ENCODE data around the gene DCLK1. TPM values are rescaled to one million over a fixed set of nuclear protein-coding genes. Genes with fewer than 3 reads are reported as not detected.

The DCLK1 gene
- total RNA-seq, 1 experiment from 2014 or later: not detected

GRCh38 chr13:35744566-35745178 is 386.5 kb downstream of the DCLK1 start:
- no peaks in the 10 kb centered on the region for H3K27me3 ChIP-seq (replicated peaks; ENCODE audit: control insufficient read depth, insufficient read depth, low read length)
- no peaks in the 10 kb centered on the region; the same call in 1 of the 2 replicates for H3K9me3 ChIP-seq
- no TSS peak for BruUV-seq (replicated peaks)
- H3K4me3 ChIP-seq (ENCODE audit: low read depth, low read length): no peak overlapping the region
- no peaks in the 10 kb centered on the region for H3K36me3 ChIP-seq (ENCODE audit: control insufficient read depth, insufficient read depth, low read length)
- DNase-seq: no peak
- no peak for TF ChIP-seq CTCF (IDR thresholded peaks at IDR 0.05; ENCODE audit: insufficient read depth in 1 of 2, low read depth in 1 of 2, low read length in 1 of 2, severe bottlenecking in 1 of 2, unreplicated experiment in 1 of 2)
- H3K4me1 ChIP-seq: no peaks in the 10 kb centered on the region
- Mint-ChIP-seq H3K4me1 (ENCODE audit: low read depth, unreplicated experiment) (no peaks in the 10 kb centered on the region), H3K36me3 (ENCODE audit: insufficient read depth, unreplicated experiment) (no peaks in the 10 kb centered on the region), H3K27ac (ENCODE audit: unreplicated experiment) (no peak overlapping the region), H3K4me3 (ENCODE audit: unreplicated experiment) (no peak overlapping the region), H3K9me3 (ENCODE audit: unreplicated experiment) (peaks cover 13% of the 10 kb centered on the region), H3K27me3 (ENCODE audit: insufficient read depth, unreplicated experiment) (no peaks in the 10 kb centered on the region)
- CTCF ChIA-PET: no interaction called here
- intact Hi-C loops (cut with micrococcal nuclease; ENCODE audit: unreplicated experiment): no loop called here
- POLR2A ChIA-PET: no interaction called here

GRCh38 chr13:35744144-35744543 is 387.0 kb downstream of the DCLK1 start:
- no peak for DNase-seq
- no peaks in the 10 kb centered on the region for H3K27me3 Mint-ChIP-seq (ENCODE audit: insufficient read depth, unreplicated experiment)
- TF ChIP-seq CTCF (IDR thresholded peaks at IDR 0.05; ENCODE audit: insufficient read depth in 1 of 2, low read depth in 1 of 2, low read length in 1 of 2, severe bottlenecking in 1 of 2, unreplicated experiment in 1 of 2): no peak
- intact Hi-C loops (cut with micrococcal nuclease; ENCODE audit: unreplicated experiment): no loop called here
- Histone ChIP-seq H3K4me3 (ENCODE audit: low read depth, low read length) (no peak overlapping the region), H3K4me1 (no peaks in the 10 kb centered on the region), H3K27me3 (replicated peaks; ENCODE audit: control insufficient read depth, insufficient read depth, low read length) (no peaks in the 10 kb centered on the region), H3K36me3 (ENCODE audit: control insufficient read depth, insufficient read depth, low read length) (no peaks in the 10 kb centered on the region), H3K9me3 (no peaks in the 10 kb centered on the region; the same call in 1 of the 2 replicates)
- H3K4me3 Mint-ChIP-seq (ENCODE audit: unreplicated experiment): no peak overlapping the region
- CTCF ChIA-PET: no interaction called here
- no peak overlapping the region for H3K27ac Mint-ChIP-seq (ENCODE audit: unreplicated experiment)
- no peaks in the 10 kb centered on the region for H3K4me1 Mint-ChIP-seq (ENCODE audit: low read depth, unreplicated experiment)
- no peaks in the 10 kb centered on the region for H3K36me3 Mint-ChIP-seq (ENCODE audit: insufficient read depth, unreplicated experiment)
- H3K9me3 Mint-ChIP-seq (ENCODE audit: unreplicated experiment): peaks cover 8% of the 10 kb centered on the region
- POLR2A ChIA-PET: no interaction called here
- BruUV-seq (replicated peaks): no TSS peak

GRCh38 chr13:35743165-35743564 is 388.0 kb downstream of the DCLK1 start:
- H3K4me3 ChIP-seq (ENCODE audit: low read depth, low read length): no peak overlapping the region
- TF ChIP-seq CTCF (IDR thresholded peaks at IDR 0.05; ENCODE audit: insufficient read depth in 1 of 2, low read depth in 1 of 2, low read length in 1 of 2, severe bottlenecking in 1 of 2, unreplicated experiment in 1 of 2): no peak
- Mint-ChIP-seq H3K9me3 (ENCODE audit: unreplicated experiment) (no peaks in the 10 kb centered on the region), H3K4me1 (ENCODE audit: low read depth, unreplicated experiment) (no peaks in the 10 kb centered on the region), H3K27ac (ENCODE audit: unreplicated experiment) (no peak overlapping the region), H3K36me3 (ENCODE audit: insufficient read depth, unreplicated experiment) (no peaks in the 10 kb centered on the region), H3K27me3 (ENCODE audit: insufficient read depth, unreplicated experiment) (no peaks in the 10 kb centered on the region), H3K4me3 (ENCODE audit: unreplicated experiment) (no peak overlapping the region)
- H3K9me3 ChIP-seq: no peaks in the 10 kb centered on the region; the same call in 1 of the 2 replicates
- POLR2A ChIA-PET: no interaction called here
- no peak for DNase-seq
- H3K4me1 ChIP-seq: no peaks in the 10 kb centered on the region
- no TSS peak for BruUV-seq (replicated peaks)
- H3K36me3 ChIP-seq (ENCODE audit: control insufficient read depth, insufficient read depth, low read length): no peaks in the 10 kb centered on the region
- CTCF ChIA-PET: no interaction called here
- intact Hi-C loops (cut with micrococcal nuclease; ENCODE audit: unreplicated experiment): no loop called here
- H3K27me3 ChIP-seq (replicated peaks; ENCODE audit: control insufficient read depth, insufficient read depth, low read length): no peaks in the 10 kb centered on the region
